ENCODE data around the gene PARN.

- TF ChIP-seq CTCF (IDR thresholded peaks at IDR 0.05) (no peak), POLR2A (IDR thresholded peaks at IDR 0.05) (no peak)
These were observed 98.4 kb downstream of the PARN start for GRCh38 chr16:14531613-14532012.
